Measurements from ENCODE around the gene CYP2J2.
A peak's percentile ranks its signal among the peaks of the same experiment; 100 is the strongest.
"Not testable (repeated sequence)": the region's sequence is repeated elsewhere in the genome, so short reads cannot be mapped to it uniquely, and the experiment has no call there.

CYP2J2 gene

DNA sequence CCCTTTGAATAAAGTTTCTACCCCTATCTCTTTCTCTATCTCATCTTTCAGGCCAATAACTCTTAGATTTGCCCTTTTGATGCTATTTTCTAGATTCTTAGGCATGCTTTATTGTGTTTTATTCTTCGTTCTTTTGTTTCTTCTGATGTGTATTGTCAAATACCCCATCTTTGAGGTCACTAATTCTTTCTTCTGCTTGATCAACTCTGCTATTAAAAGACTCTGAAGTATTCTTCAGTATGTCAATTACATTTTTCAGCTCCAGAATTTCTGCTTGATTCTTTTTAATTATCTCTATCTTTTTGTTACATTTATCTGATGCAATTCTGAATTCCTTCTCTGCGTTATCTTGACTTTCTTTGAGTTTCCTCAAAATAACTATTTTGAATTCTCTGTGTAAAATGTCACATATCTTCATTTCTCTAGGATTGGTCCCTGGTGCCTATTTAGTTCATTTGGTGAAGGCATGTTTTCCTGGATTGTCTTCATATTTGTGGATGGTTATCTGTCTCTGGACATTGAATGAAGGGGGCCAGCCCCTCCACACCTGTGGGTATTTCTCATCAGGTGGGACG, 11.2 kb upstream of the CYP2J2 start:
- Mint-ChIP-seq H3K4me1 (ENCODE audit: low read depth) (no peaks in the 10 kb centered on the region), H3K9me3 (ENCODE audit: low read depth) (peaks cover 9% of the 10 kb centered on the region), H3K36me3 (peaks cover 4% of the 10 kb centered on the region), H3K4me3 (no peak overlapping the region), H3K27ac (no peak overlapping the region), H3K27me3 (peaks cover 5% of the 10 kb centered on the region)

DNA sequence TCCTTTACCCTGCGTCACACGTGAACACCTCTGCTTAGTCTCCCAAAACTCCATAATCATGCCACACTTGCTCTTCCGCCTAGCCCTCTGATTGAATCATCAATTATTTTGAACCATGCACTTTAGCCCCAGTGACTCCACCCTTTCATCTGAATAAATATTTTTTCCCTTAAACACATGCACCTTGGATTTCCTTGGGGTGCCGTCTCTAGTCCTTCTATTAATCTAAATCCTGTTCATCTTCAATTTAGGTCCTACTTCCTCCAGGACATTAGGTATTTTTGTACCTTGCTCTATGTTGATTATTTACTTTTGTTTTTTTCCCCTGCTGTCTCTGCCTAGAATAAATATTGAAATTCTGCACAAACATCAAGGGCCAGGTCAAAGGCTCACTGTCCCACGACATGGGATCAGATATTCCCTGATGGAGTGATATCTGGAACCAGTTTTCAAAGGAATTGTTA, 9.8 kb upstream of the CYP2J2 start:
- Mint-ChIP-seq H3K36me3 (peaks cover 4% of the 10 kb centered on the region), H3K27me3 (peaks cover 5% of the 10 kb centered on the region), H3K9me3 (ENCODE audit: low read depth) (peaks cover 9% of the 10 kb centered on the region), H3K4me1 (ENCODE audit: low read depth) (no peaks in the 10 kb centered on the region), H3K4me3 (no peak overlapping the region), H3K27ac (no peak overlapping the region)

DNA sequence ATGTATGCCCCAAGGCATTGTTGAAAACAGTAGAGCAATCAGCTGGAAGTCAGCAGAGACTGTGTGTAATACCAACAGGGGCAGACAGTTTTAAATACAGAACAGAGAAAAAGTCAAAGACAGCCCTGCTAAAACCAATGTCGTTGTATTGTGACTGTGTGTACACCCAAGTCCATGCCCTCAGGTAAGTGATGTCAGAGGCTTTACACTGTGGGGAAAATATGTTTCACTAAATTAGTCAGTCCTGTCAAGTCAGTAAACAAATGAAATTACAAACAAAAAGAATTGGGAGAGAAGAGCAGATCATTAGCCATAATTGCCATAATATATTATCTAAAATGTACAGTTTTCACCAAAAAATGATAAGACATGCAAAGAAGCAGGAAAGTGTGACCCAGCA, 2.4 kb upstream of the CYP2J2 start:
- Mint-ChIP-seq H3K4me1 (ENCODE audit: low read depth) (peaks cover 18% of the 10 kb centered on the region), H3K27ac (no peak overlapping the region), H3K36me3 (peaks cover 13% of the 10 kb centered on the region), H3K27me3 (peaks cover 12% of the 10 kb centered on the region), H3K9me3 (ENCODE audit: low read depth) (peaks cover 6% of the 10 kb centered on the region), H3K4me3 (no peak overlapping the region)

DNA sequence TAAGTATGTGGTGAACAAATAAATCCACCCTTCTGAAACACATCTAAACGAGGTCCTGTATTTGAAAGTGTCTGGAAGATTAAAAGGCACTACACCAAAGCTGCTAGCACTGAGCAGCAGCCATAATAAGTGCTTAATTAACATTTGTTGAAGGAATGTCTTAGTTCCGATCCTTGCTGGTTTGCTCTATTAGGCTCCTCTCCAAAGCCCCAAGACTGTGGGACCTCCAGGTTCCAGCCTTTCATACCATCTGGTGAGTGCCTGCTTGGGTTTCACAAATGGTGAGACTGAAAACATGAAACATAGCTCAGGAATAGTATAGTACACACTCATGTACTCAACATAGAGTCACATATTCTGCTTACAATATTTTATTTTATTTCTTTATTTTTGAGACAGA, 640 bp upstream of the CYP2J2 start:
- Mint-ChIP-seq H3K27ac (no peak overlapping the region), H3K27me3 (peaks cover 6% of the 10 kb centered on the region), H3K4me3 (peak overlapping the region; percentile 90), H3K9me3 (ENCODE audit: low read depth) (peaks cover 12% of the 10 kb centered on the region), H3K36me3 (peaks cover 17% of the 10 kb centered on the region), H3K4me1 (ENCODE audit: low read depth) (peaks cover 18% of the 10 kb centered on the region)

DNA sequence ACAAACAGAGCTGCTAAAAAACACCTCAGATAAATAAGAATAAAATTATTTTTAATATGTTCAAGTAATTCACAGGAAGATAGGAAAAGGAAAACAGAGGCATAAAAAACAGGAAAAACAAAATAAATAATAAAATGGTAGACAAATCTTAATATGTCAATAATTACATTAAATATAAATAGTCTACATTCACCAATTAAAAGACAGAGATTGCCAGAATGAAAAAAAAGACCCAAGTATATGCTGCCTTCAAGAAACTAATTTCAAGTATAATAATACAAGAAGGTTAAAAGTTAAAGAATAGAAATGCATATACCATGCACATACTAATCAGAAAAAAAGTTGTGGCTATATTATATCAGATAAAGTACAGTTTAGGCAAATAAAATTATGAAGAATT, 1.9 kb downstream of the CYP2J2 start:
- Mint-ChIP-seq H3K27ac (no peak overlapping the region), H3K36me3 (peaks cover 22% of the 10 kb centered on the region), H3K27me3 (peaks cover 4% of the 10 kb centered on the region), H3K4me3 (no peak overlapping the region), H3K9me3 (ENCODE audit: low read depth) (peaks cover 12% of the 10 kb centered on the region), H3K4me1 (ENCODE audit: low read depth) (peaks cover 18% of the 10 kb centered on the region)

DNA sequence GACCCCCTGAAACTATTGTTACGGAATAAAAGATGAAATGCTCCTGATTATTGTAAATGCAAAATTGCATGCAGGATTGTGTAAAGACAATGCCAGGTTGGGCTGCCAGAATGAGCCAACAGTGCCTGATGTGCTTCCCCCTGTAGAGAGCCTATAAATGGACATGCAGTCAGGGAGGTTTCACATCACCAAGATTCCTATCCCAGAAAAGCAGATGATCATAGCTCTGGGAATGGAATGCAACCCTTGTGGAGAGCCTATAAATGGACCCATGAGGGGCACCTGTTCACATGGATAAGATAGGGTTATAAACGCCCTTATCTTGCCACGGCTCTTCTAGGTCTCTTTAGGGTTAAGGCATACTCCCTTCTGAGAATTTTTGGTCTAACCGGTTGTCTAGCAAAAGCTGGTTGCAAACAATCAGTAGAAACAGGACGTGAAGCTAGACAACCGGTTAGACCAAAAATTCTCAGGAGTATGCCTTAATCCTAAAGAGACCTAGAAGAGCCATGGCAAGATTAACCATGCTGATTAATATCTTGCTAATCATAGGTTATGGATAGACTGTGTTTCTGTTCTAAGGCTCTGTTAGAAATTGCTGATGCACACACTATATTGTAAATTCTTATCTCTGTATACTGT, 5.2 kb downstream of the CYP2J2 start:
- not testable (repeated sequence) for H3K27me3 Mint-ChIP-seq, H3K27ac Mint-ChIP-seq, H3K4me3 Mint-ChIP-seq
- peaks cover 25% of the 10 kb centered on the region for H3K36me3 Mint-ChIP-seq
- H3K4me1 Mint-ChIP-seq (ENCODE audit: low read depth) = peaks cover 12% of the 10 kb centered on the region
- H3K9me3 Mint-ChIP-seq (ENCODE audit: low read depth) = peaks cover 12% of the 10 kb centered on the region

DNA sequence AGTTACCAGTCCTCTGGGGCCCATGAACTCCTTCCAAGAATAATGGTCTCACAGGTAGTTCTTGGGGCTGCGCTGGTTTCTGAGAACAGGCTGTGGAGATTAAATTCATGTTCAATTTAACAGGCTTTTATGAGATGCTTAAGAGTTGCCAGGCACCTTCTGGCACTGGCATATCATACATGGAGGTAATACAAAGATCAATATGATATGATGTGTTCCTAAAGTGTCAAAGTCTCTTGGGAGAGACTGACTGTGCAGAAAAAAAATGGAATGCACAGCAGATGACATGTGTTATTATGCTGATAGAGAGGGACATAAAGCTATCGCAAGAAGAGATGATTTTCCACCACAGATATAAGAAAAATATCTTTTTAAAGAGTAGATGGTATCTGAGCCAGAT, 6.8 kb downstream of the CYP2J2 start:
- no peaks in the 10 kb centered on the region for H3K27me3 Mint-ChIP-seq
- no peak overlapping the region for H3K4me3 Mint-ChIP-seq
- peaks cover 8% of the 10 kb centered on the region for H3K9me3 Mint-ChIP-seq (ENCODE audit: low read depth)
- no peak overlapping the region for H3K27ac Mint-ChIP-seq
- peaks cover under 1% of the 10 kb centered on the region for H3K4me1 Mint-ChIP-seq (ENCODE audit: low read depth)
- H3K36me3 Mint-ChIP-seq = peaks cover 22% of the 10 kb centered on the region

DNA sequence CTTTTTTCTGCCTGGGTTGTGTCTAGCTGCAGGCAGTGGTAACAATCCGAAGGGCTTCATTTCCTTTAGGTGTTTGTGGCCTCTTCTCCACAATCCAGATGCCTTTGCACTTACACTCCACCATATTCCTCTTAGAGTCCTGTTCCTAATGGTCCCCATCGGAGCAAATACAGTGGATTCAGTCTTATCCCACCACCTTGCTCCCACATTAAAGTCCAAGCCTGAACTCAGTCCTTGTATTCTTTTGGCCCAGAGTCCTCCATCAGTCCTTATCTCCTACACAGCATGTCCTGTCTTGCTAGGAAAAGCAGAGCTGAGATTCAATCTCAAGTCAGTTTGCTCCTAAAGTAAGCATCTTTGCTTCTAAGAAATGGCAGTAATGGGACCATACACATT, 8.8 kb downstream of the CYP2J2 start:
- H3K27me3 Mint-ChIP-seq = no peaks in the 10 kb centered on the region
- no peak overlapping the region for H3K27ac Mint-ChIP-seq
- H3K36me3 Mint-ChIP-seq = peaks cover 14% of the 10 kb centered on the region
- no peak overlapping the region for H3K4me3 Mint-ChIP-seq
- H3K4me1 Mint-ChIP-seq (ENCODE audit: low read depth) = no peaks in the 10 kb centered on the region
- H3K9me3 Mint-ChIP-seq (ENCODE audit: low read depth) = no peaks in the 10 kb centered on the region

DNA sequence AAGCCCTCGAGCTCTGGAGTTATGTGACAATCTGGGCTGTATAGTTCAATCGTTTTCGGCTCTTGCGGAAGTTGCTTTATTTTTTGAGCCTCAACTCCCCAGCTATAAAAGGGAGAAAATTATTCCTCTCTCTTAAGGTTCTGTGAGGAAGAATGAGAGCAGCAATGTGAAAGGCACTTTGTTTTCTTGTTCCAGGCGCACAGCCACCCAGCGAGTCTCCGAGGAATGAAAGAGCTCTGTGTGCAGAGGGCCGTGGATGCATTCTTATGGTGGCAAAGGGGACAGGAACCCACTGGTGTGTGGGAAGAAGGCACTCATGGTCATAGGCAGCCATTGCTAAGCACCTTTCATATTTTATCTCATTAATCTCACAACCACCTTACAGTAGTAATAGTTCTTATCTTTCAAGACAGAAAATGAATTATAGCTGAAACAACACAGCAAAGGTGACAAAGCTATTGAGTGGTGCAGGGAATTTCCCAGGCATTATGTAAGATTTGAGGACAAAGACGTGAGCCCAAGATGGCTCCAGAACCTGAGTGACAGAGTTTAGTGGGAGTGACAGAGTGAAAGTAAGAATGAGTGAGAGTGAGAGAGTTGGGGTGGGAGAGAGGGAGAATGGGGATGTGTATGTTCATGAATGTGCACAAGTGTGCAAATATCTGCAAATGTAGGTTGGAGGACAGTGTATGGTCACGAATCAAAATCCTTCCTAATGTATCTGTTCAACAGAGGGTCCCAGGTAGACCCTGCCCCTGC, 9.4 kb downstream of the CYP2J2 start:
- H3K36me3 Mint-ChIP-seq = peaks cover 11% of the 10 kb centered on the region
- no peaks in the 10 kb centered on the region for H3K27me3 Mint-ChIP-seq
- H3K4me3 Mint-ChIP-seq = no peak overlapping the region
- H3K27ac Mint-ChIP-seq = no peak overlapping the region
- H3K9me3 Mint-ChIP-seq (ENCODE audit: low read depth) = no peaks in the 10 kb centered on the region
- no peaks in the 10 kb centered on the region for H3K4me1 Mint-ChIP-seq (ENCODE audit: low read depth)

DNA sequence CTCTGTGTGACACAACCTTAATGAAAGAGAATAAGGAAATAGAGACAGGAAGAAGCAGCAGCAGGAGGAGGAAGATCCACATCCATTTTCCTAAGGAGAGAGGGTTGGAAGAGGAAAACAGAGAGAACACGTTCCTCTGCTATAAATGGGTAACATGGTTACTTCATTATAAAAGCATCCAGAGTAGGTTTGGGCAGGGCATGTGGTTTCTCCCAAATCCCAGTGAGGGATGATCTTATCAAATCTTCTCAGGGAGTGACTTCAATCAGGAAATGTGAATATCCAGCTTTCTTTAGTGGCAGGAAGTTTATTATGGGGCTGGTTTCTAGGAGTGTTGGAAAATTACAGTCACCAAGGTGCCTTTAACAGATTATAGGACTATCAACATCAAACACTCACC, 11.1 kb downstream of the CYP2J2 start:
- Mint-ChIP-seq H3K9me3 (ENCODE audit: low read depth) (no peaks in the 10 kb centered on the region), H3K27me3 (no peaks in the 10 kb centered on the region), H3K4me1 (ENCODE audit: low read depth) (no peaks in the 10 kb centered on the region), H3K4me3 (no peak overlapping the region), H3K27ac (no peak overlapping the region), H3K36me3 (peaks cover 14% of the 10 kb centered on the region)

DNA sequence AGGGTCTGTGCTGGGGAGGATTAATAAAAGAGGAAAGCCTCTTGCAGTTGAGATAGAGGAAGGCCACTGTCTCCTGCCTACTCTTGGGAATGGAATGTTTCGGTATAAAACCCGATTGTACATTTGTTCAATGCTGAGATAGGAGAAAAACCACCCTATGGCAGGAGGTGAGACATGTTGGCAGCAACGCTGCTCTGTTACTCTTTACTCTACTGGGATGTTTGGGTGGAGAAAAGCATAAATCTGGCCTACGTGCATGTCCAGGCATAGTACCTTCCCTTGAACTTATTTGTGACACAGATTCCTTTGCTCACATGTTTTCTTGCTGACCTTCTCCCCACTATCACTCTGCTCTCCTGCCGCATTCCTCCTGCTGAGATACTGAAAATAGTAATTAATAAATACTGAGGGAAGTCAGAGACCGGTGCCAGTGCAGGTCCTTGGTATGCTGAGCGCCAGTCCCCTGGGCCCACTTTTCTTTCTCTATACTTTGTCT, 11.7 kb downstream of the CYP2J2 start:
- H3K4me3 Mint-ChIP-seq; H3K27me3 Mint-ChIP-seq; H3K9me3 Mint-ChIP-seq (ENCODE audit: low read depth); H3K27ac Mint-ChIP-seq; H3K4me1 Mint-ChIP-seq (ENCODE audit: low read depth): not testable (repeated sequence)
- H3K36me3 Mint-ChIP-seq = peaks cover 14% of the 10 kb centered on the region

DNA sequence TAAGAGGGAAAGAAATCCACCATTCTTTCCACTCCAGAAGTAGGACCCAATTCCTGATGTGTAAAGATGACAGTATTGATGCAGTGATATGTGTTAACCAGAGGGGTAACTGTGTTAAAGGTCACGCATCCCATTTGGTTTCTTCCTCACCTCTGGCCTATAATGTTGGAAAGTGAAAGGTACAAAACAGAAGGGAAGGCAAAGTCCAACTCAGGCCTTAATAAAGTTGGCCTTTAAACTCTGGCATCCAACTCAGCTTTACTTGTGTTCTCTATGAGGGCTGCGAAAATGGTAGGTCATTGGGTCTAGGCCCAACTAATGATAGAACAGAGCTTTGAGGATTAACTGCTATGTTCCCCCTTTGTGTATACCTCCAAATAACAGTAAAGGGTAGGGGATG, 17.9 kb downstream of the CYP2J2 start:
- peaks cover 27% of the 10 kb centered on the region for H3K36me3 Mint-ChIP-seq
- no peak overlapping the region for H3K27ac Mint-ChIP-seq
- no peaks in the 10 kb centered on the region for H3K4me1 Mint-ChIP-seq (ENCODE audit: low read depth)
- H3K4me3 Mint-ChIP-seq = no peak overlapping the region
- H3K27me3 Mint-ChIP-seq = no peaks in the 10 kb centered on the region
- H3K9me3 Mint-ChIP-seq (ENCODE audit: low read depth) = no peaks in the 10 kb centered on the region

DNA sequence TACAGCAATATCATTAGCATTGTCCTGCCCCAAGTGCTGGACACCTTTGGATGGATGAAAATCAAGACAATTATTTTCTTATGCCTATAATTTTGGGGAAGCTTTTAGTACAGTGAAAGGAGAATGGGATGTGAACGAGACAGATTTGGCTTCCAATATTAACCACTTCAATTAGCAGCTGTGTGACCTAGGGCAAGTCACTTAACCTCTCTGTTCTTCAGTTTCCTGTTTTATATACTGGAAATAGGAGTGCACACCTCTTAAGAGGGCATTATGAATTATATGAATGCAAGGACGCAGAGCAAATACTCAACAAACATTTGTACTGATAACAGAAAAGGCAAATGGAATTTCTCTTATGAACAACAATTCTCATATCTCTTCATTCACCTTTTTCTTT, 18.5 kb downstream of the CYP2J2 start:
- H3K9me3 Mint-ChIP-seq (ENCODE audit: low read depth) = no peaks in the 10 kb centered on the region
- H3K27ac Mint-ChIP-seq = no peak overlapping the region
- H3K4me1 Mint-ChIP-seq (ENCODE audit: low read depth) = no peaks in the 10 kb centered on the region
- no peaks in the 10 kb centered on the region for H3K27me3 Mint-ChIP-seq
- no peak overlapping the region for H3K4me3 Mint-ChIP-seq
- peaks cover 31% of the 10 kb centered on the region for H3K36me3 Mint-ChIP-seq

DNA sequence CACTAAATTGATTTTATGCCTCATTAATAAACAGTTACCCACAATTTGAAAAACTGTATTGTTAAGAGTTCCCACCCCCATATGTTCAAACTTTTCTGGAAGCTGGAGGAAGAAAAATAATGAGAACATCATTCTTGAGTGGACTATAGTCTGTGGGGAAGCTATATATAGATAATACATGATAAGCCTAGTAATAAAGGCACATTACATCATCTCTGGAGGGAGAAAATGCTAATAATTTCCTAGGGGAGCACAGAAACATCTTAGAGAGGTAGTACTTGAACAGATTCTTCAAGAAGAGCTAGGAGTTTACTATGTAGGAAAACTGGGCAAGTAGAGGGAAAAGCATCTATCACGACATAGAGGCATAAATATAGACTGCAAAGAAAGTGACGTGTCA, 19.6 kb downstream of the CYP2J2 start:
- H3K9me3 Mint-ChIP-seq (ENCODE audit: low read depth) = no peaks in the 10 kb centered on the region
- no peaks in the 10 kb centered on the region for H3K27me3 Mint-ChIP-seq
- no peak overlapping the region for H3K27ac Mint-ChIP-seq
- H3K4me1 Mint-ChIP-seq (ENCODE audit: low read depth) = no peaks in the 10 kb centered on the region
- no peak overlapping the region for H3K4me3 Mint-ChIP-seq
- H3K36me3 Mint-ChIP-seq = peaks cover 30% of the 10 kb centered on the region

DNA sequence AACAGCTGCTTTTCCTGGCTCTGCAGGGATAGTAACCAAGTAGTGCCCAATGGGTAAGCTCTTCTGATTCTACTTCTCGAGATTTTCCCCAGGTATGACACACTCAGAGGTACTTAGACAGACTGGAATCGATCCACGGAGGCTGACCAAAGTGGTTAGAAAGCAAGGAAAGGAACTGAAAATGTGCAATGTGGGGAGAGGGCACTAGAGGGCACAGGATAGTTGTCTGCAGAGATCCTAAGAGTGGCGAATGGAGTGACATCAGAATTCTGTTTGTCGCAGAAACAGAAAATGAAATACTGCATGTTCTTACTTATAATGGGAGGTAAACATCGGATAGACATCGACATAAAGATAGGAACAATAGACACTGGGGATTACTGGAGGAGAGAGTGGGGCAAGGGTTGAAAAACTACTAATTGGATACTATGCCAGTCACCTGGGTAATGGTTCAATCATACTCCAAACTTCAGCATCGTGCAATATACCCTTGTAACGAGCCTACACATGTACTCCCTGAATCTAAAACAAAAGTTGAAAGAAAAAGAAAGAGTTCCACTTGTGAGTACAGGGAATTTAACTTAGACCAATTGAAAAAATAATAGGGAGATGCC, 23.3 kb downstream of the CYP2J2 start:
- Mint-ChIP-seq H3K27me3 (no peaks in the 10 kb centered on the region), H3K4me1 (ENCODE audit: low read depth) (no peaks in the 10 kb centered on the region), H3K27ac (no peak overlapping the region), H3K36me3 (peaks cover 21% of the 10 kb centered on the region), H3K9me3 (ENCODE audit: low read depth) (no peaks in the 10 kb centered on the region), H3K4me3 (no peak overlapping the region)

Measured in activated naive CD8-positive, alpha-beta T cell (primary cell).